Measurements from ENCODE around the gene INSL6. TPM values are rescaled to one million over a fixed set of nuclear protein-coding genes. Genes with fewer than 3 reads are reported as not detected.

The INSL6 gene
- total RNA-seq, 2 experiments from 2014 or later: not detected

- intact Hi-C loops (cut with micrococcal nuclease): no loop called here
- POLR2A ChIA-PET: interaction anchor here (1.1 kb wide), 1 partner anchor 217 kb away, joined by 3 read pairs; no protein-coding TSS in a partner anchor
- DNase-seq (no peak), ATAC-seq (no peak)
- no peak for TF ChIP-seq CTCF (IDR thresholded peaks at IDR 0.05)
- Mint-ChIP-seq H3K27me3 (peaks cover 1% of the 10 kb centered on the region), H3K4me1 (ENCODE audit: low read depth) (no peaks in the 10 kb centered on the region), H3K27ac (no peak overlapping the region), H3K4me3 (no peak overlapping the region), H3K36me3 (ENCODE audit: low read depth) (no peaks in the 10 kb centered on the region), H3K9me3 (no peaks in the 10 kb centered on the region)
- CTCF ChIA-PET: no interaction called here
Observed at GRCh38 chr9:5193345-5193744, 7.9 kb upstream of the INSL6 start.

- H3K36me3 Mint-ChIP-seq (ENCODE audit: low read depth): no peaks in the 10 kb centered on the region
- intact Hi-C loops (cut with micrococcal nuclease): no loop called here
- no peak overlapping the region for H3K27ac Mint-ChIP-seq
- DNase-seq: no peak
- TF ChIP-seq CTCF (IDR thresholded peaks at IDR 0.05): no peak
- H3K27me3 Mint-ChIP-seq: peaks cover 1% of the 10 kb centered on the region
- no peak for ATAC-seq
- CTCF ChIA-PET: no interaction called here
- POLR2A ChIA-PET: interaction anchor here (1.1 kb wide), 1 partner anchor 219 kb away, joined by 3 read pairs; no protein-coding TSS in a partner anchor
- H3K4me3 Mint-ChIP-seq: no peak overlapping the region
- no peaks in the 10 kb centered on the region for H3K9me3 Mint-ChIP-seq
- H3K4me1 Mint-ChIP-seq (ENCODE audit: low read depth): peaks cover 4% of the 10 kb centered on the region
Observed at GRCh38 chr9:5191985-5192384, 6.5 kb upstream of the INSL6 start.

GRCh38 chr9:5188060-5188984, 2.9 kb upstream of the INSL6 start:
- no peaks in the 10 kb centered on the region for H3K36me3 Mint-ChIP-seq (ENCODE audit: low read depth)
- ChIA-PET CTCF (interaction anchor here (0.7 to 1.7 kb wide), 8 partner anchors 35 to 412 kb away, joined by 3 to 7 read pairs (median 4); partner anchors contain the start of gene PLGRKT), POLR2A (interaction anchor here (1.1 kb wide), 1 partner anchor 60 kb away, joined by 4 read pairs; no protein-coding TSS in a partner anchor)
- peaks cover 21% of the 10 kb centered on the region for H3K4me1 Mint-ChIP-seq (ENCODE audit: low read depth)
- no peak overlapping the region for H3K4me3 Mint-ChIP-seq
- intact Hi-C loops (cut with micrococcal nuclease): loop anchor here (10.0 kb wide), 1 partner anchor 434 kb away; no protein-coding TSS in a partner anchor
- H3K27ac Mint-ChIP-seq: no peak overlapping the region
- peak; percentile 5 for DNase-seq
- no peaks in the 10 kb centered on the region for H3K9me3 Mint-ChIP-seq
- TF ChIP-seq CTCF (IDR thresholded peaks at IDR 0.05): no peak
- no peak for ATAC-seq
- H3K27me3 Mint-ChIP-seq: no peaks in the 10 kb centered on the region

GRCh38 chr9:5186416-5187169, 1.2 kb upstream of the INSL6 start:
- peaks cover 25% of the 10 kb centered on the region for H3K4me1 Mint-ChIP-seq (ENCODE audit: low read depth)
- peak; percentile 87 for TF ChIP-seq CTCF (IDR thresholded peaks at IDR 0.05)
- H3K36me3 Mint-ChIP-seq (ENCODE audit: low read depth): no peaks in the 10 kb centered on the region
- POLR2A ChIA-PET: no interaction called here
- CTCF ChIA-PET: interaction anchor here (0.6 to 2.3 kb wide), 53 partner anchors 9 to 437 kb away, joined by 3 to 41 read pairs (median 4); partner anchors contain the start of gene CD274
- DNase-seq: peak; percentile 76
- ATAC-seq: peak; percentile 79
- no peak overlapping the region for H3K27ac Mint-ChIP-seq
- no peaks in the 10 kb centered on the region for H3K9me3 Mint-ChIP-seq
- intact Hi-C loops (cut with micrococcal nuclease): loop anchor here (1.0 to 10.0 kb wide), 3 partner anchors 239 to 432 kb away; no protein-coding TSS in a partner anchor
- H3K4me3 Mint-ChIP-seq: no peak overlapping the region
- no peaks in the 10 kb centered on the region for H3K27me3 Mint-ChIP-seq
